Measurements from ENCODE around the gene OSBPL9. TPM values are rescaled to one million over a fixed set of nuclear protein-coding genes. Genes with fewer than 3 reads are reported as not detected.
A peak's percentile ranks its signal among the peaks of the same experiment; 100 is the strongest.

The OSBPL9 gene
- total RNA-seq, 1 experiment from 2014 or later = 52.6 TPM

- POLR2A ChIA-PET = interaction anchor here (0.6 kb wide), 1 partner anchor 90 kb away, joined by 3 read pairs; no protein-coding TSS in a partner anchor
- peak overlapping the region; percentile 39; the same call in 1 of the 2 replicates for H3K9ac ChIP-seq (ENCODE audit: low read length)
- no peak for DNase-seq (ENCODE audit: low read depth, low spot score)
Measured at GRCh38 chr1:51623450-51623849, 6.6 kb downstream of the OSBPL9 start.

More at GRCh38 chr1:51623450-51623849, 6.6 kb downstream of the OSBPL9 start:
- RAD21 ChIA-PET (ENCODE audit: low non-redundant PET in 1 of 2, low total read pairs in 2 of 2, uncharacterized antibody in 2 of 2, unreplicated experiment in 2 of 2) = interaction anchor here in 1 of 2 experiments (1.8 kb wide), 1 partner anchor 106 kb away, joined by 5 read pairs; no protein-coding TSS in a partner anchor
- no peak overlapping the region for H2AFZ ChIP-seq (ENCODE audit: low read depth, low read length, poor library complexity, severe bottlenecking)
- intact Hi-C loops (cut with micrococcal nuclease) = loop anchor here (10.0 kb wide), 1 partner anchor 381 kb away; no protein-coding TSS in a partner anchor
- BruUV-seq (replicated peaks) = no TSS peak
- H3K4me1 ChIP-seq (ENCODE audit: control insufficient read depth in 1 of 2, insufficient read depth in 2 of 2, low read length in 2 of 2) = peaks cover 30 to 52% of the 10 kb centered on the region in 2 experiments
- CTCF ChIA-PET = interaction anchor here (3.1 kb wide), 1 partner anchor 146 kb away, joined by 6 read pairs; no protein-coding TSS in a partner anchor
- H3K4me2 ChIP-seq (ENCODE audit: low read length) = peak overlapping the region; percentile 70; the same call in 1 of the 2 replicates
- H3K9me2 ChIP-seq (ENCODE audit: insufficient read depth) = no peaks in the 10 kb centered on the region
- H3K36me3 ChIP-seq (ENCODE audit: control insufficient read depth in 1 of 2, insufficient read depth in 2 of 2, low read length in 2 of 2) = no peaks in the 10 kb centered on the region
- H3K27me3 ChIP-seq (ENCODE audit: insufficient read depth, low read length) = no peaks in the 10 kb centered on the region
- no peaks in the 10 kb centered on the region for H3K9me3 ChIP-seq (ENCODE audit: control insufficient read depth in 1 of 2, insufficient read depth in 1 of 2, low read depth in 1 of 2, low read length in 2 of 2)
- peaks cover 87% of the 10 kb centered on the region for H3K79me2 ChIP-seq (ENCODE audit: insufficient read depth, low read length)
- TF ChIP-seq CTCF (IDR thresholded peaks at IDR 0.05 in 2 of 3, conservative IDR thresholded peaks at IDR 0.05 in 1 of 3; ENCODE audit: borderline replicate concordance in 1 of 3, insufficient read depth in 1 of 3, low read depth in 2 of 3, low read length in 2 of 3) (no peak), ZBTB33 (IDR thresholded peaks at IDR 0.05; ENCODE audit: extremely low read depth, insufficient replicate concordance, low read length) (no peak), SRF (IDR thresholded peaks at IDR 0.05; ENCODE audit: low read depth) (no peak), JUND (IDR thresholded peaks at IDR 0.05) (no peak), ATF3 (IDR thresholded peaks at IDR 0.05) (no peak), CEBPB (IDR thresholded peaks at IDR 0.05; ENCODE audit: low read depth) (no peak), EZH2phosphoT487 (IDR thresholded peaks at IDR 0.05; ENCODE audit: borderline replicate concordance) (no peak), YY1 (IDR thresholded peaks at IDR 0.05; ENCODE audit: extremely low read depth, insufficient replicate concordance, low read depth, low read length) (no peak), REST (IDR thresholded peaks at IDR 0.05; ENCODE audit: low read depth) (no peak), ELF1 (IDR thresholded peaks at IDR 0.05; ENCODE audit: borderline replicate concordance, low read depth) (no peak), FOSL1 (IDR thresholded peaks at IDR 0.05; ENCODE audit: low read depth) (no peak), EZH2 (IDR thresholded peaks at IDR 0.05) (no peak), EGR1 (IDR thresholded peaks at IDR 0.05; ENCODE audit: low read depth) (no peak), POLR2A (IDR thresholded peaks at IDR 0.05; ENCODE audit: borderline replicate concordance, extremely low read depth, insufficient read depth, insufficient read length) (no peak), TCF7L2 (IDR thresholded peaks at IDR 0.05; ENCODE audit: borderline replicate concordance, extremely low read depth, insufficient read depth, insufficient read length) (no peak), ZNF274 (IDR thresholded peaks at IDR 0.05; ENCODE audit: low read depth, low read length) (no peak)
- peak overlapping the region; percentile 54; the same call in 1 of the 2 replicates for H3K27ac ChIP-seq (ENCODE audit: low read depth, low read length)
- no peak for ATAC-seq
- H3K4me3 ChIP-seq (replicated peaks in 1 of 2; ENCODE audit: low read depth in 1 of 2, low read length in 2 of 2) = peak overlapping the region in 1 of 2 experiments; percentile 45; a peak in 1 of 4 replicates
- no peaks in the 10 kb centered on the region for H4K20me1 ChIP-seq (ENCODE audit: insufficient read depth)
